ENCODE results near the gene SEC23A.
"Not testable (repeated sequence)": the region's sequence is repeated elsewhere in the genome, so short reads cannot be mapped to it uniquely, and the experiment has no call there.

SEC23A gene

DNA sequence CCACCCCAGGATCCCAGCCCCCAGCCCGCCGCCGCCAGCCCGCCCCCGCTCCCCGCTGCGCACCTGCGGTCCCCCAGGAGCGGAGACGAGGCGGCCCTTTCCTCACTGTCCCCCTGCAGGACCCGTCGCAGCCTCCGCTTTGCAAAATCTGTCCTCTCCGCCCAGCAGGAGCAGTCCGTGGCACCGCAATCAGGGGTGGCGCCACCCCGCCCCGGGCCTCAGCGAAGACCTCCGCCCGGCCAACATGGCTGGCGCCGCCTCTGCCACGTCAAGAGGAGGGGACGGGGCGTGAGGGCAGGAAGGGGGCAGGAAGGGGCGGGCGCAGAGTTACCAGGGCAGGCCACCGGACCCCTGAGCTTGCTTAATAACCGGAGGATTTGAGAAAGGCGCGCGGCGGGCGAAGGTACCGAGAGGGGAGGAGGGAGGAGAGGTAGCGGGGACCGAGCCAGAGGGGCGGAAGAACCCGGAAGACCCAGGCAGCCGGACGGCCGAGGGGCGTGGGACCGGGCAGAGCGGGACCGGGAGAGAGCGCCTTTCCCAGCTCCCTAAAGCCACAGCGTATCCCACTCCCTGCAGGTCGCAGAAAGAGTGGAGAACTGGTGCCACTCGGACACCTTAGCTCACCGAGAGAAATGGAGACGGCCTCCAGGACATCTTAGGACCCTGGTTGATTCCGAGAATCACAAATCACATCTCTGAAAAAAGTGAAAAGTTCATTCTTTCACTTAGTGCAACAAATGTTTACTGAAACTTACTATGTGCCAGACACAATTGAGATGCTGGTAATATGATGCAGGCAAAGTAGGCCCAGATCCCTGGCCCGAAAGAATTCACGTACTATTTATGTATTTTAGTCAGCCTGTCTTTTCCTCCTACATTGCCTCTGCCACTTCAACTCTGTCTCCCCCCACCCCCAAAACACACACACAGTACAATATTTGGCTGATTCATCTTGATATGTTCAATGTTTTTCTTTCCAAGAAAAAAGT is at the start of gene SEC23A:
SEC23A (minus strand) TSS at position 267 of the 989 bp plus-strand sequence. CDS start 7,117 bp downstream, outside the sequence.
- DNase-seq (ENCODE audit: low read depth) = peak; percentile 78

DNA sequence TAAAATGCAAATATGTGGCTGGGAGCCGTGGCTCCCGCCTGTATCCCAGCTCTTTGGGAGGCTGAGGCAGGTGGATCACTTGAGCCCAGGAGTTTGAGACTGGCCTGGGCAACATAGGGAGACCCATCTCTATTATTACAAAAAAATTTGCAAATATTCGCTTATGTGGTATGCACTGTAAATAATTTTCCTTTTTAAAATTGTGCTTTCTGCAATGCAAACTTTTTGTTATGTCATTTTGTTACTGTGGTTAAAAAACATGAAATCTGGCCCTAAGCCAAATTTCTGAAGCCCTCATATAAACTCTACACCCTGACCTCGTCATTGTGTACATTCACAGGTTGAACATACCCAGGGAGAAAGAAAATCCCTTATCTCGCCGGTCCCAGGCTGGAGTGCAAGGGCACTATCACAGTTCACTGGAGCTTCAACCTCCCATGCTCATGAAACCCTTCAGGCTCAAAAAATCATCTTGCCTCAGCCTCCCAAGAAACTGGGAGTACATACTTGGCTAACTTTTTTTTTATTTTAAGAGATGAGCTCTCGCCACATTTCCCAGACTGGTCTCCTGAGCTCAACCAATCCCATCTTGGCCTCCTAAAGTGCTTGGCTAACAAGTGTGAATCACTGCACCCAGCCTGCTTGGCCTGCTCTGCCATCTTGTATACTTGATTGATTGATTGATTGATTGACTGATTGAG is 42.4 kb upstream of the SEC23A start:
- DNase-seq (ENCODE audit: low read depth) = no peak

DNA sequence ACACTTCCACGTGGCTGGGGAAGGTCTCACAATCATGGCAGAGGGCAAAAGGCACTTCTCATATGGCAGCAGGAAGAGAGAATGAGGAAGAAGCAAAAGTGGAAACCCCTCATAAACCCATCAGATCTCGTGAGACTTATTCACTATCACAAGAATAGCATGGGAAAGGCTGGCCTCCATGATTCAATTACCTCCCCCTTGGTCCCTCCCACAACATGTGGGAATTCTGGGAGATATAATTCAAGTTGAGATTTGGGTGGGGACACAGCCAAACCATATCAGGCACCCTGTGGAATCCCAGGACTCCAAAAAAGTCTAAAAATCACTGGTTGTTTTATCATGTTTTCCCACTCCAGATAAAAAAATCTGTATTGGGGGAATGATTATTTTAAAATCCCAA is 40.2 kb upstream of the SEC23A start:
- not testable (repeated sequence) for DNase-seq (ENCODE audit: low read depth)

DNA sequence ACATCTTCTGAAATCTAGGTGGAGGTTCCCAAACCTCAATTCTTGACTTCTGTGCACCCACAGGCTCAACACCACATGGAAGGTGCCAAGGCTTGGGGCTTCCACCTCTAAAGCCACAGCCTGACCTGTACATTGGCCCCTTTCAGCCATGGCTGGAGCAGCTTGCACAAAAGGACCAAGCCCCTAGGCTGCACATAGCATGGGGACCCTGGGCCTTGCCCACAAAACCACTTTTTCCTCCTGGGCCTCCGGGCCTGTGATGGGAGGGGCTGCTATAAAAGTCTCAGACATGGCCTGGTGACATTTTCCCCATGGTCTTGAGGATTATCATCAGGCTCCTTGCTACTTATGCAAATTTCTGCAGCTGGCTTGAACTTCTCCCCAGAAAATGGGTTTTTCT is 38.6 kb upstream of the SEC23A start:
- not testable (repeated sequence) for DNase-seq (ENCODE audit: low read depth)

DNA sequence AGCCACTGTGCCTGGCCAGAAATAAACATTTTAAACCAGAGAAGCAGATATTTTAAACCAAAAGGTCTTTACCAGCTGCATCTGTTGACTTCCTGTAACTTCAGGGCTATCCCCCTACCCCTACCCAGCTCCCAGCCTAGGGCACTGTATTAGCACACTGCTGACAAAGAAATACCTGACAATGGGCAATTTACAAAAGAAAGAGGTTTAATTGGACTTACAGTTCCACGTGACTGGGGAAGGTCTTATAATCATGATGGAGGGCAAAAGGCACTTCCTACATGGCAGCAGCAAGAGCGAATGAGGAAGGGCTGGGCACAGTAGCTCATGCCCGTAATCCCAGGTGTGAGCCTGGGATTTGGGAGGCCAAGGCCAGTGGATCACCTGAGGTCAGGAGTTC is 37.1 kb upstream of the SEC23A start:
- DNase-seq (ENCODE audit: low read depth) = no peak

DNA sequence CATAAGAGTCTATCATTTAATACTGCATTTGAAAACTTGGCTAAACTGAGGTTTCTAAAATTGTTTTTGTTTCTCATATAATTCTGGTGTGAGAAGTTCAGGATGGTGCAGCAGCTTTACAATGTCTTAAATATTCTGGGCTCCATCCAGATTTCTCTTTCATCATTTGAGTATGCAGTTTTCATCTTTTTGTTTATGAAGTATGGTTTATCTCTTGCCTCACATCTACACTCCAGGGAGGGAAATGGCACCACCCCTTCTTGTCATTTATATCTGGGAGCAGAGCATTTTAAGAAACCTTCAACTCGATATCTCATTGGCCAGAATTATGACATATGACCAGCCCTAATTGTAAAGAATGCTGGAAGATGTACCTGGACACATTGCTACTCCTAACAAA is 35.4 kb upstream of the SEC23A start:
- no peak for DNase-seq (ENCODE audit: low read depth)

DNA sequence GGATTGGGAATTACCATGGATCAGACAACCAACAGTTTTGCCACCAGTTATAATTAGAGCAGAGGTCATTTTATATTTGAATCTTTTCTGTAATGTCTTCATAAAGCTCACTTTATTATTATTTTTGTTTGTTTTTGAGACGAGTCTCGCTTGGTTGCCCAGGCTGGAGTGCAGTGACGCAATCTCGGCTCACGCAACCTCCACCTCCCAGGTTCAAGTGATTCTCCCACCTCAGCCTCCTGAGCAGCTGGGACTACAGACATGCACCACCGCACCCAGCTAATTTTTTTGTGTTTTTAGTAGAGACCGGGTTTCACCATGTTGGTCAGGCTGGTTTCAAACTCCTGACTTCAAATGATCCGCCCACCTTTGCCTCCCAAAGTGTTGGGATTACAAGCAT is 34.8 kb upstream of the SEC23A start:
- DNase-seq (ENCODE audit: low read depth) = not testable (repeated sequence)

DNA sequence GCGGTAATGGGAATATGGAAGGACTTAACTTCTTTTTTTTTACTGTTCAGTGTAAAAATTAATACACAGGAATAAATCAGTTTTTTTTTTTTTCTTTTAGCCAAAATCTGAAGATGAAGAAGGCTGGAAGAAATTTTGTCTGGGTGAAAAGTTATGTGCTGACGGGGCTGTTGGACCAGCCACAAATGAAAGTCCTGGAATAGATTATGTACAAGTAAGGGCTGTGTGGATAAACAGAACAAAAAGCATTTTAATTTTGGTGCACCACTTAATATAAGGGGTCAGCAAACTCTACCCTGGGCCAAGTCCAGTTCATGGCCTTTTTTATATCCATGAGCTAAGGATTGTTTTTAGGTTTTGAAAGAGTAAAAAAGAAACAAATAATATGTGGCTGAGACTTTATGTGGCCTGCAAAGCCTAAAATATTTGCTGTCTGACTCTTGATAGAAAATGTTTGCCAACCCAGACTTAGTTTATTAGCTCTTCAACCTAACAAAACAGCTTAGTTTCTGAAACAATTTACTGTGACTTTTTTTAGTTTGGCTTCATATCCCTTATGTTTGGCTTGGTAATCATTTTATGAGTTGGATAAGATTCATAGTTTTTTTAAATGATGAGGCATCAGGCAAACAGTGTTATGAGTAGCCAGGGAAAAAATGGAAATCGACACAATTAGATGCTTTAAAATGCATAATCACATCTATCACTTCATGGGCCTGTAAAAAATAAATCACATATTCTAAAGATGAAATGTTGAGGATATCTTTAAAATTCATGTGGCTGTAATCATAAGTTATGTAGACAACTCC is 19.5 kb upstream of the SEC23A start:
- DNase-seq (ENCODE audit: low read depth) = no peak

DNA sequence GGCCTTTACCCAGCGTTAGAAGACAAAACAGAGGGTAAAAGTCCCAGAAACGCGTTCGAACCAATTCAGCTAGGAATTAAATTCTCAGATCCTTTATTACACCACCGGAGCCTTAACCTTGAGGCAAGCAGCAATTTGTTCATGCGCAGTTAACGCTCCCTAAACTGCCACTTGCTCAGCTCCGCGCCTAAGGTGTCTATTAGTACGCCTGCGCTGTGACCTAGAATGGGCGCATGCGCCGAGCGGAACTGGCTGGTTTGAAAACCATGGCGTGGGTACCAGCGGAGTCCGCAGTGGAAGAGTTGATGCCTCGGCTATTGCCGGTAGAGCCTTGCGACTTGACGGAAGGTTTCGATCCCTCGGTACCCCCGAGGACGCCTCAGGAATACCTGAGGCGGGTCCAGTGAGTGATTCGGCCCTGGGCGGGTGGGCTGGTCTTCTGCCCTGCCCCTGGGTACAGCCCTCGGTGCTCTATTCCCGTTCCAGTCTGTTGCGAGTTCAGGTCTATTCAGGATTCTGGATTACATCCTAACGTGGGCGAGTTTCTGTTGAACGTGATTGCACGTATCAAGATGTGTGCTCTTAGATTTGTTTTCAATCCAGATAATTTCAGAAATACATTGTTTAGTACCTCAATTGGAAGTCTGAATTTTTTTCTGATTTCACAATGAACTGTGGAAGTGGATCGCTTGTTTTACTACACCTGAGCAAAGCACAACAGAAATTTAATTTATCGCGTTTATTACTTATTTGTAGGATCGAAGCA is 11.2 kb upstream of the SEC23A start, which contains the start of gene GEMIN2:
GEMIN2 (plus strand) TSS at position 251 of the 766 bp plus-strand sequence; CDS start at position 267, 16 bp downstream.
- DNase-seq (ENCODE audit: low read depth) = peak; percentile 86

DNA sequence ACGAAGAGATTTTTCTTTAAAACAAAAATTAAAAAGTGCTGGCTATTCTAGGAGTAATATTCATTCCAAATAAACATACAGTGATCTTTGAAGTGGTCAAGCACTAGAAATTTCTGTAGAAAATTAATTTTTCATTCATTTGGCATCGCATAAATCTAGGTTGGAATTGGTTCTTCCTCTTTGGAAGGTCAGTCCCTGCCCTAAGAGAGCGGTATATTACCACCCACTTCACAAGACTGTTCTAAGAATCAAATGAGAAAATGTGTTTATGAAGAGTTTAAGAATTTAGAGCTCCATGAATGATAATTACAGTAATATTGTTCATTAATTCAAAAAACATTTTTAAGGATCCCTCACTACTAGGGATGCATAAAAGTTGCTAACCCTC is 10.6 kb upstream of the SEC23A start:
- DNase-seq (ENCODE audit: low read depth) = no peak

DNA sequence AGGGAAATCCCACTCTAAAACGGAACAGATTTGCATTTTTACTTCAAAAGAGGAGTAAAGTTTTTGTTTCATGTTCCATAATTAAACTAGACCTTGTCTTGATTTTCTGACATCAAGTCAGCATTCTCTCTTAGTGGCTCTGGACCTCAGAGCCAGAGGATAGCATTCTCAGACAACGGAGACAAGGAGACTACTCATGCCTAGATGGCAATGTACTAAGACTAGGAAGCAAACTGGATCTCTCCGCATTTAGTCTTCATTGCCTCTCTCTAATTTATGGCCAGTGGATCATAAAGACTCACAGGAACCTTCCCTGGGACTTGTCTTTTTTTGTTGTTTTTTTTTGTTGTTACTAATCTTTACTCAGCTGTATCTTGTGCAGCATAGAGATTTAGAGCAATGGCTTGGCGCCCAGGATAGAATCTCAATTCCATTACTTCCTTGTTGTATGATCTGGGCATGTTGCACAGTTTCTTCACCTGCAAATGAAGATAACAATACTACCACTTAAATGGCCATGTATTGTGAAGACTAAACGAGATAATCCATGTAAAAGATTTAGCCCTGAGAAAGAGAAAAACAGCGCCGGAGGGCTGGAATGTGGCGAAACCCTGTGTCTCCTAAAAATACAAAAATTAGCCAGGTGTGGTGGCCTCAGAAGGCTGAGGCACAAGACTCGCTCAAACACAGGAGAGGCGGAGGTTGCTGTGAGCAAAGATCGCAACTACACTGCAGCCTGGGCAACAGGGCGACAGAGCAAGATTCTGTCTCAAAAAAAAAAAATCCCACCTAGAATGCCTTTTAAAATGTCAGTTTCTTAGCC is 7.1 kb upstream of the SEC23A start:
- no peak for DNase-seq (ENCODE audit: low read depth)

DNA sequence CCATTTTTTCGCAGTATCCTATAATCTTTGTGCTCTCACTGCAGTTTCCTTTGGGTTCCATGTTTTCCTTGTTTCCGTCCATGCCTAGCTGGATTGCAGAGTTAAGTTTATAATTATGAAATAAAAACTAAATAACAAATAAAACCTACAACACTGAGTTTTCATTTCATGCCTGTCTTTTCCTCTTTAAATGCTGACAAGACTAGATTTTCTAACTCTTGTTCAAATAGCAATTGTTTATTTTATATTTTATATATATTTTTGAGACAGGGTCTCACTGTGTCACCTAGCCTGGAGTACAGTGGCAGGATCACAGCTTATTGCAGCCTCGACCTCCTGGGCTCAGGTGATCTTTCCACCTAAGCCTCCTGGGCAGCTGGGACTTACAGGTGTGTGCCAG is 5.8 kb upstream of the SEC23A start:
- no peak for DNase-seq (ENCODE audit: low read depth)

DNA sequence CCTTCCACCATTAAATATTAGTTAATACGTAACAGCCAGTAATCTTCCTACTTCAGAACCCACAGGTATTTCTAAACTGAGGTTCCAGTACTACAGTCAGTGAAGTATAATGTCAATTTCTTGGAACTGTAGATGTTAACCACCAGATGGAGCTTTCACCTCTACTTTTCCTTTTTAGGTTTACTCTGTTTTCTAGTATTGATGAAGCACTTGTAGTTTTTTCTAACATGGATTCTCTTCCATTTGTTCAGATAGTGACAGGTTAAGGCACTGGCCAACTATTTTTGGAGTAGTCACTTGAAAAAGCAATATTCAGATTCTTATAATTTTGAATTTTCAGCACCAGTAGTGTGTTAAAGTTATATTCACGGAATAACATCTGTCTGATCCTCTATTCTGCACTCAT is 4.6 kb upstream of the SEC23A start:
- no peak for DNase-seq (ENCODE audit: low read depth)

DNA sequence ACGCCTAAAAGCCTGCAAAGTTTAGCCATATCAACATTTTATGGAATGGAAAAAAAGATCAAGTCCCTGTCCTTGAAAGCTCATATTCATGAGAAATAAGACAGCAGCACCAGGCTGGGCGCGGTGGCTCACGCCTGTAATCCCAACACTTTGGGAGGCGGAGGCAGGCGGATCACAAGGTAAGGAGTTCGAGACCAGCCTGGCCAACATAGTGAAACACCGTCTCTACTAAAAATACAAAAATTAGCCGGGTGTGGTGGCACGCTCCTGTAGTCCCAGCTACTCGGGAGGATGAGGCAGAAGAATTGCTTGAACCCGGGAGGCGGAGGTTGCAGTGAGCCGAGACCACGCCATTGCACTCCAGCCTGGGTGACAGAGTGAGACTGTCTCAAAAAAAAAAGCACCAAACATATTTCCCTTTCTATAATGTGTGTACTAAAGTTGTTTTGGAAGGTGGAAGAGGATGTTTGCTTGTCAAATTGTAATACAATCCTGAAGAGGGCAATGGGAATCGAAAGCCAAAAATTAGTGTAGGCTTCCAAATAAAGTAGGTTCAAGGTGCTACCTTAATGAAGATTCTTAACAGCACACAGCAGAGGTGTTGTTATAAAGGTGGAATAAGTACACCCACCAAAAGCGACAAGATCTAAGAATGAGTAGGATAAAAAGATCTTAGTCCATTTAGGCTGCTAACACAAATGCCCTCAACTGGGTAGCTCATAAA is 1.2 kb upstream of the SEC23A start:
- not testable (repeated sequence) for DNase-seq (ENCODE audit: low read depth)

DNA sequence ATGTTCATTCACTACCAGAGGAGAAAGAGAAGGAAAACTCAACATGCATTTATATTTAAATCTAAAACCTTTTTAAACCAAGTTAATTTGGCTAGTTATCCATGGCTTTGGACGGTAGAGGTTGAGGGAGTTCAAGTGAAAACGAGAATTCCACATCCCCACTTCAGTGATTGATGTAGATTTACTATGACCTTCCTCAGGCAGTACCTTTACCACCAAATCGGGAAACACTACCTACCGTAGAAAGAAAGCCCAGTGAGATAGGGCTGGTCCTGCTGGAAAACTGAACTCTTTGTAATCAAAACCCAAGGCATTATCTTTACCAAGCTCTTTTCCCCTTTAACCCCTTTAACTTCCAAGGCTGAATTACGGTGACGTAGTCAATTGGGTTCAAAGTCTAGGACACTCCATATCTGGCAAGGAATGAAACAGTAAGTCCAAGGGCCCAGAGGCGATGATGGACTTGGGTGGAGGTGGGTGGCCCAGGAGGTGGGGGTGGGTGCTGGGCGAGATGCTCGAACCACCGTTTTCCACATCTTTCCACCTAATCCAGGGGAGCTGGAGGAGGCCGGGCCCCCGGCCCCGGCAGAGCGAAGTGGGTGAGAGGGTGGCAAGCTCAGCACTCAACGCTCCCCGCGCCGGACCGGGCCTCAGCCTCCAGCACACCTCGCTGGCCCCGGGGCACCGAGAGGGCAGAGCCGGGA is 618 bp downstream of the SEC23A start:
- no peak for DNase-seq (ENCODE audit: low read depth)

DNA sequence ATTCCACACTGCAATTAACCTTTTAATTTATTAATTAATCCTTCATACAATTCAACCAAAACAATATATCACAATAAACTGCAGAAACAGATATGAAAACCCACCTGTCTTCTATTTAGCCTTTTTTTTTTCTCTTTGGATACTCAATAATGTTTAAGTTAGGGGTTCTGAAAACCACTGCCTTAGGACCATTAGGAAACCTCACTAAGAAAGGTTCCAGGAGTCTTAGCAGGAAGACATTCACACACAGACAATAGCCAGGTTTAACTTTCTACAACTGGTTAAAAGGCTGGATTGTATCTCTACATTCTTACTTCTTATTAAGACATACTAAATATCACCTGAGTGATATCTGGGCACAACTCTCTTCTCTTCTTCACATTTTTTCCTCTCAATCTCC is 3.3 kb downstream of the SEC23A start:
- no peak for DNase-seq (ENCODE audit: low read depth)

DNA sequence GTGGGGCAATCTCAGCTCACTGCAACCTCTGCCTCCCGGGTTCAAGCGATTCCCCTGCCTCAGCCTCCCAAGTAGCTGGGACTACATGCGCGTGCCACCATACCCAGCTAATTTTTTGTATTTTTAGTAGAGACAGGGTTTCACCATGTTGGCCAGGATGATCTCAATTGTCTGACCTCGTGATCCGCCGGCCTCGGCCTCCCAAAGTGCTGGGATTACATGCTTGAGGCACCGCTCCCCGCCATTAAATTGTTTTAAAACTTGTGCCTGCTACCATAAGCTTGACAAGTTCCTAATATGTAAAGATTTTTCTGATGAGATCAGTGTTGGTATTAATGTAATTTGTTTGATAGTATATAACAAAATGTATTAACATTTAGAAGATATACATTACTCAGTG is 3.8 kb downstream of the SEC23A start:
- DNase-seq (ENCODE audit: low read depth) = not testable (repeated sequence)

DNA sequence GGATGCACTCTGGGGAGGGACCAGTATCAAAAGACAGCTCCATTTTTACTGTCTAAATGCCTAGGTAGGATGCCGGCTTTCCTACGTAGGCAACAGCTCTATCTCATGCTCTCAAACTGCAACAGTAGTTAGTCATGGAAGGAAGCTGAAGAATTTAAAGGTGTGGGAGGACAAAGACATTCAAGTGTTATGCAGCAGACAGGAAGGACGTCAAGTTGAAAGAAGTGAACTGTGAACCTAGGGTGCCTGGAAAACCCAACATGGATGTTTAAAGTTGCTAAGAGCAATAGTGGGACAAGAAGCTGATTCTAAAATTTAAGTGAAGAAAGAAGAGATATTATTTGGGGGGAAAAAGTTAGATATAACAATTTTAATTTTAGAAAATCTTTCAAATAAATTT is 5.9 kb downstream of the SEC23A start:
- DNase-seq (ENCODE audit: low read depth) = no peak

DNA sequence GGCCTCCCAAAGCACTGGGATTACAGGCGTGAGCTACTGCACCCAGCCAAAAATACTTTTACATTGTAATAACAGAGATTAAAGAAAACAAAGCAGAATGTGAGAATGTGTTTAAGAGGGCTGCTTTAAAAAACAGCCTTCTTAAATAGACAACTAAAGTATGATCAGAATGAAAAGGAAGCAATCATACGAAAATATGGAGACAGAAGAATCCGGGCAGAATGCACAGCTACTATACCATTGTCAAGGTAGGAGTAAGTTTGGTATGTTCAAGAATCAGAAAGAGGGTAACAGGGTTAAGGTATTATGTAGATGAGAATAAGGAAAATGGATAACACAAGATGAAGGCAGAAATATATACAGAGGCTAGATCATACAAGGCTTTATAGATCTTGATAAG is 8.5 kb downstream of the SEC23A start:
- DNase-seq (ENCODE audit: low read depth) = no peak
